BLaER1 treated with 17β-estradiol and CSF1 and Interleukin-3, amounts not matched to agents 10 nM and 100 nM (cell line): ENCODE data around the gene SPAG7.
"Not testable (repeated sequence)": the region's sequence is repeated elsewhere in the genome, so short reads cannot be mapped to it uniquely, and the experiment has no call there.

Source experiments
- H3K27ac ChIP-seq, 11 experiments: shearing (Covaris generic); formaldehyde crosslinking; 2 replicates each; pipeline ENCODE4 v1.8.1; 2022
- H3K27me3 ChIP-seq, 11 experiments: shearing (Covaris generic); formaldehyde crosslinking; 2 replicates each; pipeline ENCODE4 v1.8.1; 2022
- H3K36me3 ChIP-seq, 11 experiments: shearing (Covaris generic); formaldehyde crosslinking; 2 replicates each; pipeline ENCODE4 v1.8.1; 2022
- H3K4me1 ChIP-seq, 10 experiments: shearing (Covaris generic); formaldehyde crosslinking; 2 replicates each; pipeline ENCODE4 v1.8.1; 2022
- H3K4me2 ChIP-seq, 11 experiments: shearing (Covaris generic); formaldehyde crosslinking; 2 replicates each; pipeline ENCODE4 v1.8.1; 2022
- H3K4me3 ChIP-seq, 10 experiments: shearing (Covaris generic); formaldehyde crosslinking; 2 replicates each; pipeline ENCODE4 v1.8.1; 2022
- H3K9ac ChIP-seq, 11 experiments: shearing (Covaris generic); formaldehyde crosslinking; 2 replicates each; pipeline ENCODE4 v1.8.1; 2022
- H3K9me3 ChIP-seq, 11 experiments: shearing (Covaris generic); formaldehyde crosslinking; replicated peaks in 1 of 11; 2 replicates each; pipeline ENCODE4 v1.8.1; 2022
- H4K20me1 ChIP-seq, 11 experiments: shearing (Covaris generic); formaldehyde crosslinking; 2 replicates each; pipeline ENCODE4 v1.8.1; 2022
- Cebpa-rat ChIP-seq, 11 experiments: shearing (Covaris generic); IDR thresholded peaks; 2 replicates each; pipeline ENCODE4 v1.8.1; 2022

The SPAG7 gene

DNA sequence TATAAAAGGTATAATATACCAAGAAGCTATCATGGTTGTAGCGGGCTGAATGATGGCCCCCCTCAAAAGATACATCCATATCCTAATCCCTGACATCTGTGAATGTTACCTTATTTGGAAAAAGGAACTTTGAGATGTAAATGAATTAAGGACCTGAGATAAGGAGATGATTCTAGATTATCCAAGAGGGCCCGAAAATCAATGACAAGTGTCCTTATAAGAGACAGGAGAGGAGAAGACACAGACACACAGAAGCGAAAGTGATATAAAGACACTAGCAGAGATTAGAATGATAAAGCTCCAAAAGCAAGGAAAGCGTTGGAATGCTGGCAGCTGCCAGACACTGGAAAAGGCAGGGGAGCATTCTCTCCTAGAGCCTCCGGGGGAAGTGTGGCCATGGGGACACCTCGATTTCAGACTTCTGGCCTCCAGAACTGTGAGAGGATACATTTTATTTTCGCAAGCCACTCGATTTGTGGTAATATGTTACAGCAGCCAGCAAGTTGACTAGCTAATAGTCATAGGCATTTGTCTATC is 48.0 kb downstream of the SPAG7 start:
- no peaks in the 10 kb centered on the region for H3K36me3 ChIP-seq
- H3K4me3 ChIP-seq = no peak overlapping the region
- peak overlapping the region in 4 of 11 experiments; percentile 8 to 38 (median 19); a peak in 8 of 22 replicates for H3K27ac ChIP-seq
- no peaks in the 10 kb centered on the region for H3K9me3 ChIP-seq
- no peak for TF ChIP-seq Cebpa-rat (IDR thresholded peaks at IDR 0.05)
- H3K9ac ChIP-seq = peak overlapping the region in 1 of 11 experiments; percentile 7; a peak in 1 of 22 replicates
- peaks cover 0 to 27% (median 12%) of the 10 kb centered on the region in 10 experiments; a peak in 14 of 20 replicates for H3K4me1 ChIP-seq
- no peaks in the 10 kb centered on the region for H3K27me3 ChIP-seq
- H4K20me1 ChIP-seq = no peaks in the 10 kb centered on the region
- H3K4me2 ChIP-seq = peak overlapping the region in 5 of 11 experiments; percentile 18 to 66 (median 56); a peak in 6 of 22 replicates

DNA sequence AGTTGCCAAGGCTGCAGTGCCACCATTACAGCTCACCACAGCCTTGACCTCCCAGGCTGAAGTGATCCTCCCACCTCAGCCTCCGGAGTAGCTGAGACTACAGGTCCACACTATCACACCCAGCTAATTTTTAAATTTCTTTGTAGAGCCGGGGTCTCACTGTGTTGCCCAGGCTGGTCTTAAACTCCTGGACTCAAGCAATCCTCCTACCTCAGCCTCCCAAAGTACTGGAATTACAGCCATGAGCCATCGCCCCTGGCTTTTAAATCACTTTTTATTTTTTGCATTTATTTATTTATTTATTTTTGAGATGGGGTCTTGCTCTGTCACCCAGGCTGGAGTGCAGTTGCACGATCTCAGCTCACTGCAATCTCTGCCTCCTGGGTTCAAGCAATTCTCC is 53.1 kb downstream of the SPAG7 start:
- not testable (repeated sequence) for H3K9ac ChIP-seq, H3K27ac ChIP-seq, H3K36me3 ChIP-seq, H3K9me3 ChIP-seq, H4K20me1 ChIP-seq, H3K4me3 ChIP-seq, H3K27me3 ChIP-seq, H3K4me2 ChIP-seq
- peaks cover 6 to 13% (median 9%) of the 10 kb centered on the region in 10 experiments for H3K4me1 ChIP-seq

DNA sequence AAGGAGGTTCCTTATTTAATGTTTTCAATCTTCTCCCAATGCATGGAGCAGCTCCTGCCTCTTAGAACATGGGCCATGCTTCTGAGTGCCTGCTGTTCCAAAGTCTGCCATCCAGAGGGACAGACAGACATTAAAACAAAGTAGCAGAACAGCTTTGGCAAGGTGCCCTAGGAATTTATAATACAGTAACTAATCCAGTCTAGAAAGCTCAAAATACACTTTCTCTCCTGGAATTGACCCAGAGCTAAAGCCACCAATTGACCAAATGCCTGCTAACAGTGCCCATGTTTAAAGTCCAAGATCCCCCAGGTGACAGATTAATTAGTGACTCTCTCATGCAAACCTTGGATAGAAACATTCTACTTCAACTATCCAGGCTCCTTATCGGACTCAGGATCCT is 53.6 kb downstream of the SPAG7 start:
- Histone ChIP-seq H3K9me3 (no peaks in the 10 kb centered on the region), H3K36me3 (no peaks in the 10 kb centered on the region), H3K4me3 (no peak overlapping the region), H4K20me1 (no peaks in the 10 kb centered on the region), H3K9ac (no peak overlapping the region), H3K27me3 (no peaks in the 10 kb centered on the region), H3K4me2 (no peak overlapping the region), H3K27ac (no peak overlapping the region), H3K4me1 (peaks cover 8 to 18% (median 13%) of the 10 kb centered on the region in 10 experiments)
- no peak for TF ChIP-seq Cebpa-rat (IDR thresholded peaks at IDR 0.05)
